K562 (cell line): ENCODE data around the gene NPR2. TPM values are rescaled to one million over a fixed set of nuclear protein-coding genes. Genes with fewer than 3 reads are reported as not detected.

Experiments
- ATF7 ChIP-seq: fragments of 450-650 bp; IDR thresholded peaks from 2 replicates; pipeline ENCODE4 v1.7.1; 2014; ENCODE audit warnings: mild to moderate bottlenecking, moderate library complexity
- SRSF9 ChIP-seq: fragments of 200-400 bp; formaldehyde crosslinking; IDR thresholded peaks from 2 replicates; pipeline ENCODE4 v1.6.1; 2017; ENCODE audit warnings: low read depth, low read length, borderline replicate concordance
- ZBTB40 ChIP-seq, 2 experiments: fragments of 450-650 bp in 1 of 2; sonication (generic) in 1 of 2; formaldehyde crosslinking in 1 of 2; IDR thresholded peaks; 2 replicates each; pipeline versions ENCODE4 v1.7.1 to v1.9.0; 2016 to 2022; ENCODE audit warnings: inconsistent platforms in 1 of 2, mild to moderate bottlenecking in 1 of 2, missing genetic modification reagents in 1 of 2
- polyA plus RNA-seq, 8 experiments: library from polyadenylated mRNA; depleted of rRNA in 4 of 8; stranded (reverse) in 5 of 8; unstranded in 3 of 8; fragments of >200 nt; fragmentation: Nextera tagmentation in 2 of 8; fragmentation: Illumina TruSeq in 1 of 8; extraction: Ambion mirVana in 2 of 8; extraction: Trizol in 1 of 8; gene quantifications; 2 replicates each; pipeline versions ENCODE4 v1.2.1 to v1.2.3, GENCODE V29; 2011 to 2014; ENCODE audit warnings: inconsistent platforms in 1 of 8, missing spikeins in 1 of 8
- total RNA-seq, 7 experiments: library from RNA; depleted of rRNA in 6 of 7; stranded (reverse); fragments of >200 nt in 6 of 7; fragmentation: Illumina TruSeq in 2 of 7; extraction: Trizol in 2 of 7; gene quantifications; 2 replicates each; pipeline versions ENCODE4 v1.2.1 to v1.2.3, GENCODE V29; 2011 to 2021; ENCODE audit warnings: low replicate concordance in 1 of 7

NPR2 gene
- total and polyA plus RNA-seq, 9 of the 15 experiments (the other 6 are each of a cell fraction or from before 2014, with no cell fraction given), result 2.4 to 12.9 (median 6.0) TPM

- TF ChIP-seq ZBTB40 (IDR thresholded peaks at IDR 0.05), result no peak
- no peak for TF ChIP-seq ZBTB40 (CRISPR knock-in tag; IDR thresholded peaks at IDR 0.05)
- TF ChIP-seq SRSF9, result no peak
- no peak for TF ChIP-seq ATF7
These were observed 34.0 kb upstream of the NPR2 start (continued) for GRCh38 chr9:35757226-35757891.
